AG10803 (cell line): ENCODE results near the gene OPN1LW.
"Not testable (repeated sequence)": the region's sequence is repeated elsewhere in the genome, so short reads cannot be mapped to it uniquely, and the experiment has no call there.

ENCODE experiments used
- DNase-seq: peaks from one replicate; pipeline ENCODE4 v3.0.0; 2010; ENCODE audit warnings: low read depth
- H3K4me3 ChIP-seq: 2 replicates; pipeline ENCODE4 v1.5.1; 2011; ENCODE audit warnings: mild to moderate bottlenecking, low read length, control low read depth
- TF ChIP-seq, protein P1 (sequence below): conservative IDR thresholded peaks from 2 replicates; pipeline ENCODE4 v1.5.1; 2011; ENCODE audit warnings: mild to moderate bottlenecking, low read length, control low read depth, inconsistent platforms

OPN1LW gene

DNA sequence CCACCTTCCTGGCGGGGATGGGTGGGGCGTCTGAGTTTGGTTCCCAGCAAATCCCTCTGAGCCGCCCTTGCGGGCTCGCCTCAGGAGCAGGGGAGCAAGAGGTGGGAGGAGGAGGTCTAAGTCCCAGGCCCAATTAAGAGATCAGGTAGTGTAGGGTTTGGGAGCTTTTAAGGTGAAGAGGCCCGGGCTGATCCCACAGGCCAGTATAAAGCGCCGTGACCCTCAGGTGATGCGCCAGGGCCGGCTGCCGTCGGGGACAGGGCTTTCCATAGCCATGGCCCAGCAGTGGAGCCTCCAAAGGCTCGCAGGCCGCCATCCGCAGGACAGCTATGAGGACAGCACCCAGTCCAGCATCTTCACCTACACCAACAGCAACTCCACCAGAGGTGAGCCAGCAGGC is at the start of gene OPN1LW:
Gene OPN1LW, plus strand, starts transcription at position 234 of the 400 bp plus-strand sequence. Its CDS starts 41 bp downstream, at position 275.
- not testable (repeated sequence) for DNase-seq, H3K4me3 ChIP-seq

DNA sequence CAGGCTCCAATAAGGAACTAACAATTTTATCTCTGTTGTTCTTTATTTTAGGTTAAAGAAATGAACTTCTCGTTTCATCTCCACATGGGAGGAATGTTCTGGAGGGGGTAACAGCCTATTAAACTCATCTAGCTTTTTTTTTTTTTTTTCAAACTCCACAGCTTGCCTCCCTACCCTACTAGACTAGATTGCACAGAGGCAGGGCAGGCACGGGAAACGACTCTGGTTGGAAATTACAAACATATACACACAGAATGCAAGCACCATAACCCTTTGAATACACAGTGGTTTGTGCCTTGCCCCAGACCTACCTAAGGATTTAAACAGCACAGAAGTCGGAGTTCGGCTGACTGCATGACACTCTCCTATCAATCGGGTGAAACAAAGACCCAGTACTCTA is 49.2 kb upstream of the OPN1LW start:
- TF ChIP-seq, protein P1, sequence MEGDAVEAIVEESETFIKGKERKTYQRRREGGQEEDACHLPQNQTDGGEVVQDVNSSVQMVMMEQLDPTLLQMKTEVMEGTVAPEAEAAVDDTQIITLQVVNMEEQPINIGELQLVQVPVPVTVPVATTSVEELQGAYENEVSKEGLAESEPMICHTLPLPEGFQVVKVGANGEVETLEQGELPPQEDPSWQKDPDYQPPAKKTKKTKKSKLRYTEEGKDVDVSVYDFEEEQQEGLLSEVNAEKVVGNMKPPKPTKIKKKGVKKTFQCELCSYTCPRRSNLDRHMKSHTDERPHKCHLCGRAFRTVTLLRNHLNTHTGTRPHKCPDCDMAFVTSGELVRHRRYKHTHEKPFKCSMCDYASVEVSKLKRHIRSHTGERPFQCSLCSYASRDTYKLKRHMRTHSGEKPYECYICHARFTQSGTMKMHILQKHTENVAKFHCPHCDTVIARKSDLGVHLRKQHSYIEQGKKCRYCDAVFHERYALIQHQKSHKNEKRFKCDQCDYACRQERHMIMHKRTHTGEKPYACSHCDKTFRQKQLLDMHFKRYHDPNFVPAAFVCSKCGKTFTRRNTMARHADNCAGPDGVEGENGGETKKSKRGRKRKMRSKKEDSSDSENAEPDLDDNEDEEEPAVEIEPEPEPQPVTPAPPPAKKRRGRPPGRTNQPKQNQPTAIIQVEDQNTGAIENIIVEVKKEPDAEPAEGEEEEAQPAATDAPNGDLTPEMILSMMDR = no peak
- H3K4me3 ChIP-seq = no peak overlapping the region
- DNase-seq = no peak

DNA sequence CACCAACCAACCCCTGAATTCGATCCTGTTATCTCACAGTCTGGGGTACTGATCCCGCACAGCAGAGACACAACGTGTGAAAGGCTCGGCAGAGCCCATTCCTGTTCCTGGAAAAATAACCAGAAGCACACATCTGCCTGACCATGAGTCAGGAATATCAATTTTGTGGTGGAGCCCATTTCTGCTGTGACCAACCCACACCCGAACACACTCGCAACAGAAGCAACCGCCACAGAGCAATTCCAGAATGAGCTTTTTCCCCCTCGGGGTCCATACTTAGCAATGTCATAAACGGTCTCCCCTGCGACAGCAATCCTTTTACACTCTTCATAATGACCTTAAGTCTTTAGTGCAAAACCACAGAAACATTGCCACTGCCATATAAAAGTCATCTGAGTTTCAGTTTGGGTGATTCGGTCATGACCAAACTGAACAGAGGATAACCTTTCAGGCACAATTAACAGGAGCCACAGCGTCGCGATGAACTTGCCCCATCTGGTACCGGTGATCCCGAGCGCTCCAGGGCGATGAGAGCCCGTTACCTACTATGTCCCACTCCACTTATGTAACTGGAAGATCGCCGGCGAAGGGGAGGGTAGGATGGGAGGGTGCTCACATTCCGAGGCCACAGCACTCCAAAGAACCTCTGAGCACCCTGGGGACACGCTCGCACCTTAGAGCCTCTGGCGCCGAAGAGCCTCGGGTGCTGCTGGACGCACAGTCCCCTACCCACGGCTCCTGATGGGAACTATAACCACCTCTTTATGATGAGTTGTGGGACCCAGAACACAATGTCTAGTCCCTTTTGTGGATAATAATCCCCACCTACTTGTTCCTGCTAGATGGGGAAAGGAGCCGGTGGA is 47.7 kb upstream of the OPN1LW start:
- H3K4me3 ChIP-seq = peak overlapping the region; percentile 73
- TF ChIP-seq, protein P1 = no peak
- DNase-seq = peak; percentile 51

DNA sequence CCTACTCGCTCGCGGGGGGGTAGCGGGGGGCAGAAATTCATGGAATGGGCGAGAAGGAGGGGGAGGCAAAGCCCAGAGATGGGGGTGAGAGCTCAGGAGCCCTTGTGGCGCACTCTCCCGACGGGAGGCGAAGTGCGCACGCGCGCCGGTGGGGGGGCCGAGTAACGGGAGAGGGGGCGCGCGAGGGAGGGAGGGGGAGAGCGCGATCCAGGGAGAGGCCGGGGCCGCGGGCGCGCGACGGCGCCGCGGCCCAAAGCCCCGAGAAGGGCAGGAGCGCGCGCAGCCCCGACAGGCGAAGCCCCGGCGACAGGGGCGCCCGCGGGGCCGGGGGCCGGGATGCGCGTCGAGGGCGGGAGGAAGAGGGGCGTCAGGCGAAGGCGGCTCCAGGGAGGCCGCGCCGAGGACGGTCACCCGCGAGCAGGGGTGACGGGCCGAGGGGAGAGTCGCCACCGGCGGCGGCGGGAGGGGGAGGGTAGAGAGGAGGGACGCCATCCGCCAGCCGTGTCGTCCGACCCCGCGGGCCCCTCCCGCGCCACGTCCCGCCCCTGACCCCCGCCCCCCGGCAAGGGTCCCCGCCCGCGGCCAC is 46.9 kb upstream of the OPN1LW start:
- DNase-seq = peak; percentile 54
- peak overlapping the region; percentile 73 for H3K4me3 ChIP-seq
- TF ChIP-seq, protein P1 = no peak

DNA sequence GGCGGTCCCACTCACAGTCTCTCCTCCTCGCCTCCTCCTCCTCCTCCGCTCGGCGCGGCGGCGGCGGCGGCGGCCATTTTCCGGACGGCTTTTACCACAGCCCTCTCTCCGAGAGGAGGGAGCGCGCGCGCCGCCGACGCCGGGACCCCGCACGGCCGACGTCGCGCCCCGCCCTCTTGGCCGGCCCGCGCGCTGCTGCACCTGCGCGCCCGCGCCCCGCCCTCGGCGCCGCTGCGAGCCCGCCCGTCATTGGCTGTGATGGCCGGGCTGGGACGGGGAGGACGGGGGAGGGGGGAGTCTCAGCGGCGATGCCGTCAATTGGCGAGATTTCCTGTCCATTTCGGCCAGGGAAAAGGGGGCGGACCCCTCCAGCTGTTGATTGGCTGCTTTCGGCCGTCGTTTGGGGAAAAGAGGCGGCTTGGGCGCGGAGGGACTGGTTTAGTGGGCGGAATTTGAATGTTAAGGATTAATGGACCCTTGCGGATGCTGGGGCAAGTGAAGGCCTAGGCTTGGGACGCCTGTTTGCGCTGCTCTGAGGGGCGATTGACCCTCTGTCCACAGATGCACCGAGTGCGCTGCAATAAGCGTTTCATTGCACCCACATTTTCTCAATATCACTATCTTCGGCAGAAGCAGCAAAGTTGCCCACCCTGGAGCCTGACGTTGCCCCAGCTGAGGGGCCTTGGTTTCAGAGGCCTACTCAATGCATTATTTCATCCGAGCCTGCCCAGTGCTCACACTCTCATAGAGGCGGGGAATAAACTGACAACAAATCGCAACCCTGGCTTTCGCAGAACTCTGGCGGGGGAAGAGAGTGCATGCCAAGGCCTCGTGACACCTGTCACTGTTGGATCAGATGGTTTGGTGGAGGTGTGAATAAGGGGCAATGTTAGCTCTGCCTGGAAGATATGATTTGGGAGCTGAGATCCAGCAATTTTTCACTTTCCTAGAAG is 46.2 kb upstream of the OPN1LW start, which contains the start of gene MECP2:
Gene MECP2, minus strand, starts transcription at position 129 of the 953 bp plus-strand sequence.
- peak; percentile 88 for DNase-seq
- TF ChIP-seq, protein P1 = no peak
- H3K4me3 ChIP-seq = peak within 1 kb of the TSS; percentile 73

DNA sequence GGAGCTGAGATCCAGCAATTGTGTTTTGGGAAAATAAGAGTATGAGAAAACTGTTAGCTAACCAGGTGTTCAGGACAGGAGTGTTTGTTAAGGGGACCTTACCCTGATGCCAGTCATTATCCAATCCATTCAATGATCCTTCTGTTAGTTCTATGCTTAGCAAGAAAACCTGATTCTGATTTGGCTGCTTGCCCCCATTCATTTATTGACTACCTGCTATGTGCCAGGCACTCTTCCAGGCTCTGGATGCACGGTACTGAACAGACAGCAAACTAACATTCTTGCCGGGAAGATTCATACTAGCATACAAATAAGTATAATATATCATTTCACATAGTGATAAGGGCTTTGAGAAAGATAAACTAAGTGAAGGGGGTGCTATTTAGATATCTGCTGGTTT is 45.5 kb upstream of the OPN1LW start:
- no peak overlapping the region for H3K4me3 ChIP-seq
- DNase-seq = no peak
- TF ChIP-seq, protein P1 = no peak

DNA sequence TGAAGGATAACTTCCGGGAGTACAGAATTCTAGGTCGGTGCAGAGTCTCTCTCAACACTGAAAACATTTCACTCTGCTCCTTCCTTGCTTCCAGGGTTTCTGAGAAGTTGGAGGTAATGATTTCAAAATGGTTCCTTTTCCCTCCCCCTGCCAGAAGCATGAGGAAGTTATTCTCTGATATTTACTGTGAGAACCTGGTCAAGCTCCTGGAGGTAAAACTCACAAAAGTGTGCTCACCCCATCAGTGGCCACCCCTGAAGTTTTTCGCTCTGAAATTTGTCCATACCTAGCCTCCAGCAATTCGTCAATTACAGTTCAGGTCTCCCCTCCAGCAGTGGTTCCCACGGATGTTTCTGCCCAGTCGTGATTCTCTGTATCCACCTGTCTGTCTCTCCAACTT is 30.3 kb upstream of the OPN1LW start:
- no peak overlapping the region for H3K4me3 ChIP-seq
- DNase-seq = no peak
- TF ChIP-seq, protein P1 = no peak
